GM13977 (cell line): ENCODE results near the gene RPEL1.

Source experiments
- DNase-seq: peaks from one replicate; pipeline ENCODE4 v3.0.0; 2012; ENCODE audit warnings: low spot score
- in situ Hi-C: fragments of 300-500 bp; cut with MboI; formaldehyde crosslinking; loops from one replicate; pipeline ENCODE4 v1.12.0; 2022; ENCODE audit warnings: low sequenced_read_pairs, low pct_unique_long_range_greater_than_20kb, mixed read lengths, inconsistent platforms; ENCODE audit not compliant: unreplicated experiment
- TF ChIP-seq, protein P1 (sequence below): IDR thresholded peaks from 2 replicates; pipeline ENCODE4 v1.5.1; 2012; ENCODE audit warnings: mild to moderate bottlenecking, control low read depth; ENCODE audit not compliant: insufficient read depth; ENCODE audit errors: extremely low read depth, missing control alignments

The RPEL1 gene

DNA sequence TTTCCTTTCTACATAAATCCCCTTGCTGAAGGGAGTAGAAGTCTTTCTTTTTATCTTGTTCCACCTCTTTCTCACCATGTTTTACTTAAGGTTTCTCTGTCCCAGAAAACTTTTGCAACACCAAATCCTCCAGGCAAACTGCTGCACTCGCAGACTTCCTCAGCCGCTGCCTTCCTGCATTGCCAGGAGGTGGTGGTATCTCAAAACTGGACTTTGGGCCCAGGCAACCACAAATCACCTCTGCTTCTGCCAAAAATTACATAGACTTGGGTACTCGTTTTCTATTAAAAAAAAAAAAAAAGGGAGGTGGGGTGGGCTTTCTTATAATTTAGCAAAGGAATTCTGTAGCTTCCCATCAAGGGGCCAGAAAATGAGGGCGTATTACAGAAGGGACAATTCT lies 45.9 kb downstream of the RPEL1 start:
- in situ Hi-C loops, result no loop called here

GRCh38 chr10:103295374-103296015 lies 49.8 kb downstream of the RPEL1 start:
- in situ Hi-C loops, result no loop called here
- TF ChIP-seq, protein P1, sequence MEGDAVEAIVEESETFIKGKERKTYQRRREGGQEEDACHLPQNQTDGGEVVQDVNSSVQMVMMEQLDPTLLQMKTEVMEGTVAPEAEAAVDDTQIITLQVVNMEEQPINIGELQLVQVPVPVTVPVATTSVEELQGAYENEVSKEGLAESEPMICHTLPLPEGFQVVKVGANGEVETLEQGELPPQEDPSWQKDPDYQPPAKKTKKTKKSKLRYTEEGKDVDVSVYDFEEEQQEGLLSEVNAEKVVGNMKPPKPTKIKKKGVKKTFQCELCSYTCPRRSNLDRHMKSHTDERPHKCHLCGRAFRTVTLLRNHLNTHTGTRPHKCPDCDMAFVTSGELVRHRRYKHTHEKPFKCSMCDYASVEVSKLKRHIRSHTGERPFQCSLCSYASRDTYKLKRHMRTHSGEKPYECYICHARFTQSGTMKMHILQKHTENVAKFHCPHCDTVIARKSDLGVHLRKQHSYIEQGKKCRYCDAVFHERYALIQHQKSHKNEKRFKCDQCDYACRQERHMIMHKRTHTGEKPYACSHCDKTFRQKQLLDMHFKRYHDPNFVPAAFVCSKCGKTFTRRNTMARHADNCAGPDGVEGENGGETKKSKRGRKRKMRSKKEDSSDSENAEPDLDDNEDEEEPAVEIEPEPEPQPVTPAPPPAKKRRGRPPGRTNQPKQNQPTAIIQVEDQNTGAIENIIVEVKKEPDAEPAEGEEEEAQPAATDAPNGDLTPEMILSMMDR, result no peak
- DNase-seq, result no peak

More for the DNA sequence above, 45.9 kb downstream of the RPEL1 start:
- TF ChIP-seq, protein P1, result no peak
- DNase-seq, result no peak
